ENCODE measurements around the gene CCN2. TPM values are rescaled to one million over a fixed set of nuclear protein-coding genes. Genes with fewer than 3 reads are reported as not detected.
"Not testable (repeated sequence)": the region's sequence is repeated elsewhere in the genome, so short reads cannot be mapped to it uniquely, and the experiment has no call there.

CCN2 gene
- polyA plus RNA-seq, 3 donors: 32.5 to 184 (median 38.7) TPM

- WGBS, 3 donors: 61 to 68% (median 62%) methylated on average over 5 to 6 of the region's 6 CpGs
- H3K27ac ChIP-seq (ENCODE audit: low read depth, low read length): no peak overlapping the region
These were observed 33.2 kb downstream of the CCN2 start for GRCh38 chr6:131917763-131918649.

- 49 to 77% (median 67%) methylated on average over 2 of the region's 2 CpGs for WGBS, 3 donors
- H3K27ac ChIP-seq (ENCODE audit: low read depth, low read length): no peak overlapping the region
These were observed 33.9 kb downstream of the CCN2 start for GRCh38 chr6:131917318-131917717.

GRCh38 chr6:131916847-131917246 is 34.3 kb downstream of the CCN2 start:
- no peak overlapping the region for H3K27ac ChIP-seq (ENCODE audit: low read depth, low read length)
- 76 to 85% (median 78%) methylated on average over 2 of the region's 2 CpGs for WGBS, 3 donors

- H3K27ac ChIP-seq (ENCODE audit: low read depth, low read length): not testable (repeated sequence)
- WGBS, 3 donors: 90 to 100% (median 92%) methylated on average over 2 of the region's 2 CpGs
These were observed 34.9 kb downstream of the CCN2 start for GRCh38 chr6:131916091-131916796.

- no peak overlapping the region for H3K27ac ChIP-seq (ENCODE audit: low read depth, low read length)
These were observed 36.0 kb downstream of the CCN2 start for GRCh38 chr6:131914967-131915751.

GRCh38 chr6:131914234-131914633 is 36.9 kb downstream of the CCN2 start:
- no peak overlapping the region for H3K27ac ChIP-seq (ENCODE audit: low read depth, low read length)
- WGBS, 3 donors: 43 to 61% (median 59%) methylated on average over 1 of the region's 1 CpG

More at GRCh38 chr6:131914967-131915751, 36.0 kb downstream of the CCN2 start:
- WGBS, 3 donors: 26 to 35% (median 32%) methylated on average over 10 of the region's 10 CpGs

- H3K27ac ChIP-seq (ENCODE audit: low read depth, low read length): no peak overlapping the region
- WGBS, 3 donors: 50 to 55% (median 52%) methylated on average over 3 of the region's 3 CpGs
These were observed 39.2 kb downstream of the CCN2 start for GRCh38 chr6:131911951-131912350.

GRCh38 chr6:131910956-131911355 is 40.2 kb downstream of the CCN2 start:
- WGBS, 3 donors: 65 to 83% (median 75%) methylated on average over 4 of the region's 4 CpGs
- H3K27ac ChIP-seq (ENCODE audit: low read depth, low read length): no peak overlapping the region

GRCh38 chr6:131910219-131910589 is 41.0 kb downstream of the CCN2 start:
- H3K27ac ChIP-seq (ENCODE audit: low read depth, low read length): no peak overlapping the region
- 84 to 86% (median 85%) methylated on average over 1 of the region's 1 CpG for WGBS, 3 donors

GRCh38 chr6:131909408-131910218 is 41.6 kb downstream of the CCN2 start:
- WGBS, 3 donors: 53 to 69% (median 58%) methylated on average over 4 of the region's 4 CpGs
- H3K27ac ChIP-seq (ENCODE audit: low read depth, low read length): no peak overlapping the region

GRCh38 chr6:131908787-131909186 is 42.4 kb downstream of the CCN2 start:
- WGBS, 3 donors: 67 to 83% (median 82%) methylated on average over 3 of the region's 3 CpGs
- H3K27ac ChIP-seq (ENCODE audit: low read depth, low read length): not testable (repeated sequence)

- 91 to 99% (median 93%) methylated on average over 9 to 11 of the region's 12 CpGs for WGBS, 3 donors
- not testable (repeated sequence) for H3K27ac ChIP-seq (ENCODE audit: low read depth, low read length)
These were observed 47.4 kb downstream of the CCN2 start for GRCh38 chr6:131903734-131904133.

GRCh38 chr6:131901326-131901873 is 49.8 kb downstream of the CCN2 start:
- H3K27ac ChIP-seq (ENCODE audit: low read depth, low read length): not testable (repeated sequence)
- WGBS, 3 donors: 87 to 89% (median 89%) methylated on average over 5 of the region's 5 CpGs

- H3K27ac ChIP-seq (ENCODE audit: low read depth, low read length): no peak overlapping the region
These were observed 50.9 kb downstream of the CCN2 start for GRCh38 chr6:131900231-131900630.

GRCh38 chr6:131898718-131899117 is 52.5 kb downstream of the CCN2 start:
- WGBS, 3 donors: 80 to 100% (median 86%) methylated on average over 1 of the region's 1 CpG
- no peak overlapping the region for H3K27ac ChIP-seq (ENCODE audit: low read depth, low read length)

All from adipose tissue (tissue), 3 donors.